Activated T-helper 1 cell treated with Interleukin-2 at 50 U/mL for 16 hours (primary cell): Measurements from ENCODE around the gene TMEM11.

Source experiments
- DNase-seq: peaks from one replicate; pipeline ENCODE4 v3.0.0-alpha.2; 2020; ENCODE audit warnings: low read depth

The TMEM11 gene

DNA sequence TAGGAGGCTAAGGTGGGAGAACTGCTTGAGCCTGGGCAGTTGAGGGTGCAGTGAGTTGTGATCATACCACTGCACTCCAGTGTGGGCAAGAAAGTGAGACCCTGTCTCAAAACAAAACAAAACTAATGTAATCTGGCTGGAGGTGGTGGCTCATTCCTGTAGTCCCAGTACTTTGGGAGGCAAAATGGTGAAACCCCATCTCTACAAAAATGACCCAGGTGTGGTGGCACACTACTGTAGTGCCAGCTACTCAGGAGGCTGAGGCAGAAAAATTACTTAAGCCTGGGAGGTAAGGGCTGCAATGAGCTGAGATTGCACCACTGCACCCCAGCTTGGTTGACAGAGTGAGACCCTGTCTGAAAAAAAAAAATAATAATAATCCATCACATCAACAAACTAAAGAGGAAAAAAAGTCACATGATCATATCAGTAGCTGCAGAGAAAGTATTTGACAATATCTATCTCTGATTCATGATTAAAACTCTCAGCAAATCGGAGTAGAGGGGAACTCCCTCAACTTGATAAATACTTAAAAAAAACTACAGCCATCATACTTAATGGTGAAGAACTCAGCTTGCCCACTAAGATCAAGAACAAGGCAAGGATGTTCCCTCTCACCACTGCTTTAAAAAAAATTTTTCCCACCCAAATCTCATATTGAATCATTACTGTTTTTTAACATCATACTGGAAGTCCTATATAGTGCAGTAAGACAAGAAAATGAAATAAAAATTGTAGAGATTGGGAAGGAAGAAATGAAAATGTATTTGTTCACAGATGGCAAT lies 56.2 kb downstream of the TMEM11 start:
- DNase-seq = no peak

GRCh38 chr17:21152731-21153130 lies 61.2 kb downstream of the TMEM11 start:
- no peak for DNase-seq

- no peak for DNase-seq
These were observed 64.3 kb downstream of the TMEM11 start for GRCh38 chr17:21149621-21150020.
